ENCODE data around the gene LBX1. TPM values are rescaled to one million over a fixed set of nuclear protein-coding genes. Genes with fewer than 3 reads are reported as not detected.

LBX1 gene
- polyA plus RNA-seq, 2 of the 4 experiments (the other 2 are of a cell fraction): not detected

DNA sequence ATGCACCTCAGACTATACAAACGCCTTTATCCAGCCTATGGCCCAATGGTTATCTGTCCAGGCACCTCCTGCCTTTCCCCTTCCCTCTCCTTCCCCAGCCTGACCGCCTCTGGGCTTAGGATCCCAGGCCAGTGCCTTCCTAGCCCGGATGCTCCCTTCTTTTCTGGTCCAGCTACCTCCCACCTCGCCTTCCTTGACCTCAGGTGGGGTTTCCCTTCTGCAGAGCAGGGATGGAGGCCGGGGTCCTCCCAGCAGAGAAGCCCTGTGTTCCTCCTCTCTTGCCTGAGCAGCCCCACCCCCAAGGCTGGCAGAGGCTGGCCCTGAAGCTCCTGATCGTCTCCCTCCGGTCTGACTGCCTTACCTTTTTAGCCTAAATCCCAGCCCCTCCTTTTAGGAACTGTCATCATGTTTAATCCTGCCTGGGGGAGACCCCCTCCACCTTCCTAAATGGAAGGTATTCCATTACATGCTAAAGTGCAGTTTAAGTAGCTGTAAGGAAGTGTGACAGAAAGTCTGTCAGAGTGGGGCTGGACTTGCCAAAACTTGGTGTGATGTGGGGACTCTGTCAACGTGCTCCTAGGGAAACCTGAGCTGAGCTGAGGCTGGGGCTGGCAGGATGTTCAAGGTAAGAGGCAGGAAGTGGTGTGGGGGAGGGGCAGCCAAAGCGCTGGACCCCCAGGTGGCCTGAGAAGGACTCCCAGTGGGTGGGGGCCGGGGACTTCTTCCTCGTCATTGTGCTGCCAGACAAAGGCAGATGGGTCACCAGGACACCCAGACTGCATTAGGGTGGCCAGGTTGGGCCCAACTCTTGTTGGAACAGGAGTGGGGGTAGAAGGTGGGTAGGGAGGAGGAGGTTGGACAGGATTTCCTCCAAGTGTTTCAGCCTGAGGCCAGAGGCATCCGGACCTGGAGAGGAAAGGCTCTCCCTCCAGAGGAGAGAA, 39.5 kb downstream of the LBX1 start:
- ChIA-PET POLR2A (no interaction called here), CTCF (interaction anchor here (0.8 to 1.6 kb wide), 3 partner anchors 14 to 651 kb away, joined by 3 to 7 read pairs (median 3); no protein-coding TSS in a partner anchor)
- no peaks in the 10 kb centered on the region for H3K9me3 ChIP-seq
- H3K27ac ChIP-seq: no peak overlapping the region
- H3K4me2 ChIP-seq: no peak overlapping the region
- DNase-seq (ENCODE audit: low read depth in 1 of 2, low spot score in 1 of 2) (no peak), FAIRE-seq (no peak), ATAC-seq (0 out of 6 replicates have a peak, but pooled peaks of 1 of the 2 experiments have one; percentile 30)
- WGBS (ENCODE audit: missing lambda C conversion rate): 60% methylated on average over 12 of the region's 12 CpGs
- H3K4me1 ChIP-seq: no peaks in the 10 kb centered on the region
- H3K4me3 ChIP-seq: no peak overlapping the region
- TF ChIP-seq FOSL2 (IDR thresholded peaks at IDR 0.05) (no peak), FOSL2 (CRISPR knock-in tag; IDR thresholded peaks at IDR 0.05) (no peak), HOXA7 (CRISPR knock-in tag; IDR thresholded peaks at IDR 0.05) (no peak), ESRRA (IDR thresholded peaks at IDR 0.05; ENCODE audit: borderline replicate concordance, low read length) (no peak), RCOR1 (IDR thresholded peaks at IDR 0.05; ENCODE audit: low read depth, low read length) (no peak), HOXB5 (CRISPR knock-in tag; IDR thresholded peaks at IDR 0.05) (no peak), SREBF2 (IDR thresholded peaks at IDR 0.05) (no peak), ZC3H11A (IDR thresholded peaks at IDR 0.05) (no peak), KDM1A (IDR thresholded peaks at IDR 0.05; ENCODE audit: low read depth) (no peak), TP53 (CRISPR knock-in tag; IDR thresholded peaks at IDR 0.05) (no peak), KDM5A (IDR thresholded peaks at IDR 0.05) (no peak), CHD2 (IDR thresholded peaks at IDR 0.05; ENCODE audit: low read length, partially characterized antibody) (no peak), FOSB (CRISPR knock-in tag; IDR thresholded peaks at IDR 0.05) (no peak)
- TF ChIP-seq, protein P1, sequence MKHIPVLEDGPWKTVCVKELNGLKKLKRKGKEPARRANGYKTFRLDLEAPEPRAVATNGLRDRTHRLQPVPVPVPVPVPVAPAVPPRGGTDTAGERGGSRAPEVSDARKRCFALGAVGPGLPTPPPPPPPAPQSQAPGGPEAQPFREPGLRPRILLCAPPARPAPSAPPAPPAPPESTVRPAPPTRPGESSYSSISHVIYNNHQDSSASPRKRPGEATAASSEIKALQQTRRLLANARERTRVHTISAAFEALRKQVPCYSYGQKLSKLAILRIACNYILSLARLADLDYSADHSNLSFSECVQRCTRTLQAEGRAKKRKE (CRISPR knock-in tag; IDR thresholded peaks at IDR 0.05; ENCODE audit: low read depth): no peak
- TF ChIP-seq, protein P2, sequence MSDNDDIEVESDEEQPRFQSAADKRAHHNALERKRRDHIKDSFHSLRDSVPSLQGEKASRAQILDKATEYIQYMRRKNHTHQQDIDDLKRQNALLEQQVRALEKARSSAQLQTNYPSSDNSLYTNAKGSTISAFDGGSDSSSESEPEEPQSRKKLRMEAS (IDR thresholded peaks at IDR 0.05): no peak

DNA sequence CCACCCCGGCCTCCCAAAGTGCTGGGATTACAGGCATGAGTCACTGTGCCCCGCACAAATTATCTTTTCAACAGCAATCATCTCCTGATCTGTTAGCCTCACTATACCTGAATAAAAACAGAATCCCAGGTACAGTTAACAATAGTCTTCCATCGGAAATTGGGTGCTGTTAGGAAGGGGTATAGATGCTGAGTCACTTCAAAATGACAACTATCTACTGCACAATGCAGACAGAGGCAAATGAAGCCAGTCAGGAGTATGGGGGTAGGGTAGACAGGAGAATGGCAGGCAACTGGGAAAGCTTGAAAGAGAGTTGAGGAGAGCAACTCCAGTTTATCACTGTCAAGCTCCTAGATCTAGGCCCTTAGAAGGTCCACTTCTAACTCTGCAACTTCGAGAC, 40.3 kb downstream of the LBX1 start:
- H3K4me2 ChIP-seq: no peak overlapping the region
- ATAC-seq: peak in 1 of 2 experiments; percentile 43; a peak in 1 of 6 replicates
- H3K27ac ChIP-seq: no peak overlapping the region
- DNase-seq (ENCODE audit: low read depth in 1 of 2, low spot score in 1 of 2): no peak
- no peaks in the 10 kb centered on the region for H3K9me3 ChIP-seq
- WGBS (ENCODE audit: missing lambda C conversion rate): 56% methylated on average over 4 of the region's 4 CpGs
- H3K4me3 ChIP-seq: no peak overlapping the region
- no peak for FAIRE-seq
- no peak for TF ChIP-seq RFX5 (IDR thresholded peaks at IDR 0.05)
- TF ChIP-seq, protein P3, sequence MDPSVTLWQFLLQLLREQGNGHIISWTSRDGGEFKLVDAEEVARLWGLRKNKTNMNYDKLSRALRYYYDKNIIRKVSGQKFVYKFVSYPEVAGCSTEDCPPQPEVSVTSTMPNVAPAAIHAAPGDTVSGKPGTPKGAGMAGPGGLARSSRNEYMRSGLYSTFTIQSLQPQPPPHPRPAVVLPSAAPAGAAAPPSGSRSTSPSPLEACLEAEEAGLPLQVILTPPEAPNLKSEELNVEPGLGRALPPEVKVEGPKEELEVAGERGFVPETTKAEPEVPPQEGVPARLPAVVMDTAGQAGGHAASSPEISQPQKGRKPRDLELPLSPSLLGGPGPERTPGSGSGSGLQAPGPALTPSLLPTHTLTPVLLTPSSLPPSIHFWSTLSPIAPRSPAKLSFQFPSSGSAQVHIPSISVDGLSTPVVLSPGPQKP (IDR thresholded peaks at IDR 0.05; ENCODE audit: low read depth, low read length): no peak
- TF ChIP-seq BHLHE40 (IDR thresholded peaks at IDR 0.05; ENCODE audit: low read depth, low read length): no peak
- TF ChIP-seq RAD21 (conservative IDR thresholded peaks at IDR 0.05 in 1 of 2, IDR thresholded peaks at IDR 0.05 in 1 of 2): no peak
- no peak for TF ChIP-seq HOXB5 (CRISPR knock-in tag; IDR thresholded peaks at IDR 0.05)
- TF ChIP-seq, protein P4, sequence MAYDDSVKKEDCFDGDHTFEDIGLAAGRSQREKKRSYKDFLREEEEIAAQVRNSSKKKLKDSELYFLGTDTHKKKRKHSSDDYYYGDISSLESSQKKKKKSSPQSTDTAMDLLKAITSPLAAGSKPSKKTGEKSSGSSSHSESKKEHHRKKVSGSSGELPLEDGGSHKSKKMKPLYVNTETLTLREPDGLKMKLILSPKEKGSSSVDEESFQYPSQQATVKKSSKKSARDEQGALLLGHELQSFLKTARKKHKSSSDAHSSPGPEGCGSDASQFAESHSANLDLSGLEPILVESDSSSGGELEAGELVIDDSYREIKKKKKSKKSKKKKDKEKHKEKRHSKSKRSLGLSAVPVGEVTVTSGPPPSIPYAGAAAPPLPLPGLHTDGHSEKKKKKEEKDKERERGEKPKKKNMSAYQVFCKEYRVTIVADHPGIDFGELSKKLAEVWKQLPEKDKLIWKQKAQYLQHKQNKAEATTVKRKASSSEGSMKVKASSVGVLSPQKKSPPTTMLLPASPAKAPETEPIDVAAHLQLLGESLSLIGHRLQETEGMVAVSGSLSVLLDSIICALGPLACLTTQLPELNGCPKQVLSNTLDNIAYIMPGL (CRISPR knock-in tag; IDR thresholded peaks at IDR 0.05; ENCODE audit: borderline replicate concordance): no peak
- TF ChIP-seq HEYL (CRISPR knock-in tag; IDR thresholded peaks at IDR 0.05): no peak
- TF ChIP-seq EHF (CRISPR knock-in tag; IDR thresholded peaks at IDR 0.05): no peak
- TF ChIP-seq KDM5A (IDR thresholded peaks at IDR 0.05): no peak
- no peaks in the 10 kb centered on the region for H3K4me1 ChIP-seq
- ChIA-PET POLR2A (no interaction called here), CTCF (interaction anchor here (0.8 to 1.6 kb wide), 2 partner anchors 15 to 26 kb away, joined by 3 to 7 read pairs; no protein-coding TSS in a partner anchor)

All from A549 (cell line).